HUES64 (cell line): ENCODE measurements around the gene SETD1A.

Experiments used
- H3K27ac ChIP-seq: 2 replicates; pipeline ENCODE4 v1.7.0; 2013; ENCODE audit warnings: low read depth, low read length, inconsistent platforms
- H3K27me3 ChIP-seq: 2 replicates; pipeline ENCODE4 v1.6.1; 2013; ENCODE audit warnings: mild to moderate bottlenecking, low read length; ENCODE audit not compliant: insufficient read depth
- H3K36me3 ChIP-seq: 2 replicates; pipeline ENCODE4 v1.6.1; 2013; ENCODE audit warnings: mild to moderate bottlenecking, low read length; ENCODE audit not compliant: insufficient read depth
- H3K4me1 ChIP-seq: 2 replicates; pipeline ENCODE4 v1.6.1; 2013; ENCODE audit warnings: mild to moderate bottlenecking, low read length, moderate library complexity; ENCODE audit not compliant: insufficient read depth
- H3K4me3 ChIP-seq: 2 replicates; pipeline ENCODE4 v1.5.1; 2013; ENCODE audit warnings: mild to moderate bottlenecking, low read length, moderate library complexity
- H3K9ac ChIP-seq: 2 replicates; pipeline ENCODE4 v1.6.1; 2013; ENCODE audit warnings: mild to moderate bottlenecking, low read depth, low read length
- H3K9me3 ChIP-seq: 2 replicates; pipeline ENCODE4 v1.6.1; 2013; ENCODE audit warnings: low read depth, low read length; ENCODE audit not compliant: insufficient read depth
- WGBS: fragments of 150-250, 120-280 bp; methylation state at CpG from one replicate; pipeline ENCODE4 v1.1.7; 2013; ENCODE audit warnings: missing lambda C conversion rate; 5-methylcytosine and 5-hydroxymethylcytosine counted together

Gene SETD1A

GRCh38 chr16:30984669-30985400, 27.3 kb downstream of the SETD1A start, which contains the start of gene HSD3B7:
HSD3B7 (plus strand) TSS chr16:30985207; CDS start chr16:30985659, 452 bp downstream.
- 38% methylated on average over 24 of the region's 24 CpGs for WGBS
- Histone ChIP-seq H3K36me3 (peaks cover 40% of the 10 kb centered on the region), H3K27ac (no peak within 1 kb of the TSS)

GRCh38 chr16:30985401-30986128, 28.0 kb downstream of the SETD1A start:
- Histone ChIP-seq H3K36me3 (peaks cover 33% of the 10 kb centered on the region), H3K4me1 (no peaks in the 10 kb centered on the region), H3K9me3 (no peaks in the 10 kb centered on the region), H3K27ac (no peak overlapping the region), H3K9ac (peak overlapping the region; percentile 60; the same call in 1 of the 2 replicates), H3K4me3 (peak overlapping the region; percentile 51), H3K27me3 (no peaks in the 10 kb centered on the region)
- WGBS = 84% methylated on average over 19 of the region's 20 CpGs

More at GRCh38 chr16:30984669-30985400, 27.3 kb downstream of the SETD1A start, which contains the start of gene HSD3B7:
- no peaks in the 10 kb centered on the region for H3K27me3 ChIP-seq
- H3K9me3 ChIP-seq = no peaks in the 10 kb centered on the region
- peak within 1 kb of the TSS; percentile 51 for H3K4me3 ChIP-seq
- H3K9ac ChIP-seq = peak within 1 kb of the TSS; percentile 60; the same call in 1 of the 2 replicates
- no peaks in the 10 kb centered on the region for H3K4me1 ChIP-seq

GRCh38 chr16:30986129-30986991, 28.8 kb downstream of the SETD1A start:
- Histone ChIP-seq H3K36me3 (peaks cover 26% of the 10 kb centered on the region), H3K9me3 (no peaks in the 10 kb centered on the region), H3K4me1 (no peaks in the 10 kb centered on the region), H3K27me3 (no peaks in the 10 kb centered on the region), H3K9ac (no peak overlapping the region), H3K4me3 (no peak overlapping the region), H3K27ac (no peak overlapping the region)
- 95% methylated on average over 29 of the region's 29 CpGs for WGBS

- H3K4me1 ChIP-seq = no peaks in the 10 kb centered on the region
- H3K4me3 ChIP-seq = no peak overlapping the region
- H3K27ac ChIP-seq = no peak overlapping the region
- H3K9me3 ChIP-seq = no peaks in the 10 kb centered on the region
- no peaks in the 10 kb centered on the region for H3K27me3 ChIP-seq
- no peak overlapping the region for H3K9ac ChIP-seq
- WGBS = 94% methylated on average over 30 of the region's 30 CpGs
- peaks cover 16% of the 10 kb centered on the region for H3K36me3 ChIP-seq
Measured at GRCh38 chr16:30987581-30988190, 30.1 kb downstream of the SETD1A start.

GRCh38 chr16:30989469-30990047, 32.0 kb downstream of the SETD1A start:
- no peak overlapping the region for H3K27ac ChIP-seq
- H3K27me3 ChIP-seq = no peaks in the 10 kb centered on the region
- H3K9me3 ChIP-seq = no peaks in the 10 kb centered on the region
- H3K4me3 ChIP-seq = no peak overlapping the region
- H3K36me3 ChIP-seq = peaks cover 1% of the 10 kb centered on the region; the same call in 1 of the 2 replicates
- no peak overlapping the region for H3K9ac ChIP-seq
- 92% methylated on average over 23 of the region's 23 CpGs for WGBS
- H3K4me1 ChIP-seq = no peaks in the 10 kb centered on the region

- H3K4me3 ChIP-seq = no peak overlapping the region
- no peaks in the 10 kb centered on the region for H3K36me3 ChIP-seq
- no peak overlapping the region for H3K9ac ChIP-seq
- no peak overlapping the region for H3K27ac ChIP-seq
- no peaks in the 10 kb centered on the region for H3K4me1 ChIP-seq
- no peaks in the 10 kb centered on the region for H3K27me3 ChIP-seq
- WGBS = 92% methylated on average over 10 of the region's 12 CpGs
- no peaks in the 10 kb centered on the region for H3K9me3 ChIP-seq
Measured at GRCh38 chr16:30990105-30990504, 32.6 kb downstream of the SETD1A start.

- 79% methylated on average over 8 of the region's 8 CpGs for WGBS
- H3K4me3 ChIP-seq = no peak overlapping the region
Measured at GRCh38 chr16:30991052-30991451, 33.5 kb downstream of the SETD1A start.

GRCh38 chr16:30992276-30992780, 34.8 kb downstream of the SETD1A start:
- 95% methylated on average over 21 of the region's 21 CpGs for WGBS
- H3K4me1 ChIP-seq = 0 out of 2 replicates have a peak, but pooled peaks cover 4% of the 10 kb centered on the region
- no peaks in the 10 kb centered on the region for H3K36me3 ChIP-seq
- H3K9ac ChIP-seq = no peak overlapping the region
- no peak overlapping the region for H3K27ac ChIP-seq
- no peaks in the 10 kb centered on the region for H3K9me3 ChIP-seq
- no peak overlapping the region for H3K4me3 ChIP-seq
- H3K27me3 ChIP-seq = peaks cover 7% of the 10 kb centered on the region; the same call in 1 of the 2 replicates

More at GRCh38 chr16:30991052-30991451, 33.5 kb downstream of the SETD1A start:
- Histone ChIP-seq H3K36me3 (no peaks in the 10 kb centered on the region), H3K27ac (no peak overlapping the region), H3K9me3 (no peaks in the 10 kb centered on the region), H3K9ac (no peak overlapping the region), H3K27me3 (peaks cover 1% of the 10 kb centered on the region; the same call in 1 of the 2 replicates), H3K4me1 (0 out of 2 replicates have a peak, but pooled peaks cover under 1% of the 10 kb centered on the region)

GRCh38 chr16:30992931-30993816, 35.6 kb downstream of the SETD1A start:
- H3K36me3 ChIP-seq = no peaks in the 10 kb centered on the region
- no peak overlapping the region for H3K9ac ChIP-seq
- H3K4me3 ChIP-seq = no peak overlapping the region
- peaks cover 13% of the 10 kb centered on the region; the same call in 1 of the 2 replicates for H3K27me3 ChIP-seq
- H3K27ac ChIP-seq = no peak overlapping the region
- no peaks in the 10 kb centered on the region for H3K9me3 ChIP-seq
- H3K4me1 ChIP-seq = peaks cover 10% of the 10 kb centered on the region
- WGBS = 91% methylated on average over 27 of the region's 29 CpGs
